Retinal pigment epithelial cell (primary cell): ENCODE measurements around the gene PCA3.

ENCODE experiments used
- DNase-seq: peaks from one replicate; pipeline ENCODE4 v3.0.0-alpha.2; 2010; ENCODE audit warnings: low read depth
- H3K4me3 ChIP-seq: 2 replicates; pipeline ENCODE4 v1.5.1; 2011; ENCODE audit warnings: mild to moderate bottlenecking, low read length, control low read depth, moderate library complexity
- TF ChIP-seq, protein P1 (sequence below): conservative IDR thresholded peaks from 2 replicates; pipeline ENCODE4 v1.5.1; 2011; ENCODE audit warnings: low read depth, low read length, control low read depth, inconsistent platforms

Gene PCA3

DNA sequence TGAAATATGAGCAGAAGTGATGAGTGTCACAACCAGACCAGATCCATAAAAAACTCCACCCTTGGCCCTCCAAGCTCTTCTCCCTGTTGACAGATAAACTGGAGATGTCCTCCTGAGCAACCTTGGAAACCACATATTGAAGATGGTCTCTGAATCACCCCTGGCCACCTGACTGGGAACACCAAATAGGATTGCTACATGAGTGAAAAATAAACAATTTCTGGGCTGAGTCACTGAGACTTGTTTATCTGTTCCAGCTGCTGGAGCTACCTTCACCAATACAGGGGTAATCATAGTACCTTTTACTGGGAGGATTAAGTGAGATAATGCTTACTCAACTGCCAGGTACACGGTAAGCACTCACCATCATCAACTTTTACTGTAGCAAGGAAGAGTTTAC is 53.3 kb downstream of the PCA3 start:
- TF ChIP-seq, protein P1, sequence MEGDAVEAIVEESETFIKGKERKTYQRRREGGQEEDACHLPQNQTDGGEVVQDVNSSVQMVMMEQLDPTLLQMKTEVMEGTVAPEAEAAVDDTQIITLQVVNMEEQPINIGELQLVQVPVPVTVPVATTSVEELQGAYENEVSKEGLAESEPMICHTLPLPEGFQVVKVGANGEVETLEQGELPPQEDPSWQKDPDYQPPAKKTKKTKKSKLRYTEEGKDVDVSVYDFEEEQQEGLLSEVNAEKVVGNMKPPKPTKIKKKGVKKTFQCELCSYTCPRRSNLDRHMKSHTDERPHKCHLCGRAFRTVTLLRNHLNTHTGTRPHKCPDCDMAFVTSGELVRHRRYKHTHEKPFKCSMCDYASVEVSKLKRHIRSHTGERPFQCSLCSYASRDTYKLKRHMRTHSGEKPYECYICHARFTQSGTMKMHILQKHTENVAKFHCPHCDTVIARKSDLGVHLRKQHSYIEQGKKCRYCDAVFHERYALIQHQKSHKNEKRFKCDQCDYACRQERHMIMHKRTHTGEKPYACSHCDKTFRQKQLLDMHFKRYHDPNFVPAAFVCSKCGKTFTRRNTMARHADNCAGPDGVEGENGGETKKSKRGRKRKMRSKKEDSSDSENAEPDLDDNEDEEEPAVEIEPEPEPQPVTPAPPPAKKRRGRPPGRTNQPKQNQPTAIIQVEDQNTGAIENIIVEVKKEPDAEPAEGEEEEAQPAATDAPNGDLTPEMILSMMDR = no peak
- H3K4me3 ChIP-seq = no peak overlapping the region
- DNase-seq = no peak

DNA sequence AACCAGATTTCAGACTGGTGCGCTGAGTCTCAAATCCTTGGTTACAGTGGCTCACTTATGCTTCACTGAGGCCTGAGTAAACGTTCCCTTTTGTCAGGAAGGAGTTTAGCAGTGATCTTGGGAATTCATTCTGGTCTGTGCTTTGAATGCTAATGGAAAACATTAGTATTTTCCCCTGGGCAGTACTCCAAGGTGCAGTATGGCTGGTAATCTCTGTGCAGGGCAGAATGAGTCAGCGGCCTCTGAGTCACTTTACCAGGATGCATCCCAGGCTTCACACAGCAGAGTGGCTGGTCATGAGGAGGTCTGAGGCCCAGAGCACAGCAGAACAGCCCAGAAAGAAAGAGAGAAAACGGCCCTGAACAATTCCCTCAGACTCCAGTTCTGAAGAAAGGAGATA is 54.0 kb downstream of the PCA3 start:
- peak; percentile 97 for DNase-seq
- TF ChIP-seq, protein P1 = no peak
- H3K4me3 ChIP-seq = no peak overlapping the region

DNA sequence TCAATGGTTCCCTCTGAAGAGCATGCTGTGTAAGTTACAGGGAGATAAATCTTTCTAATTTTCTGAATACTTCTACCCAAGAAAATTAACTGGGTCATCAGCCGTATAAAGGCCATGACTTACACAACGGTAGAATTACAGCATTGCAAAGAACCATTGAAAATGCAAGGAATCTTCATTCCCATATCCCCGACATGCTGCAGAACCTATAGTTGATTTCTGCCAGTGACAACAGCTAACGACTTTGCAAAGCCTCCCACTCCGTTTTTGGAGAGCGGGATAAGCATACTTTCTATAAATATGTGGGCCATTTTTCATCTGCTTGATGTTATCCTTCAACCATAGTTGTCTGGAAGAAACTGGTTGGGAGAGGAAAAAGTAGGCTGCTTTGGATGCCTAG is 56.2 kb downstream of the PCA3 start:
- TF ChIP-seq, protein P1 = no peak
- H3K4me3 ChIP-seq = no peak overlapping the region
- DNase-seq = no peak

DNA sequence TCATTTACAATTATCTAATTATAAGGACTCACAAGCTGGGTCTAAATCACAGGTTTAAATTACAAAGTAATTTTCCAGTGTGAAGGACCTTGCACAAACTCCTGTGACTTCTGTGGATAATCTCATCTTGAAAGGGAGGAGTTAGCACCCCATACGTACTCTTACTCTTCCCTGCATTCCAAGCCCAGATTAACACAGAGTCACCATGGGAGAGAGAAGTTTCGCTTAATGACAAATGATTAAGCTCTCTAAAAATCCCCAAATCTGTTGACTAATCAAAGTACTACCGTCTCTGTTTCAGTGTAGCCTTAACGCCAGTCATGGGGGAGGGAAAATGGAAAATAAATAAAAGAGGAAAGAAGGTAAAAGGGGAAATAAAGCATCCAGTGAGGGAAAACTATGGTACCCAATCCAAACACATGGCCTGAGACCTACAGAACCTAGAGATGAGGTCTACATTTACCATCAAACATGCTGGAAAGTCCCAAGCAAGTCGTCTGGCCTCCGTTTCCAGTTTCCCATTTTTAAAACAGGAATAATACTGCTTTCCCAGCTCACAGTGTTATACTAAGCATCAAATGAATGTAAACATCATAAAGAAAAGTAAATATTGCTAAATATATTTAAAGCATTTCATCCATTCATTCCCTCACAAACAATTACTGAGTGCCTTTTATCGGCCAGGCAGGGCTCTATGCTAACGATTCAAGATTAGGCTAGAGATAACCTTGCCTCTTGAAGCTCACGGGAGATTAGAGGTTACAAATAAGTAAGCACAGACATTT is 63.2 kb downstream of the PCA3 start:
- DNase-seq = peak; percentile 60
- H3K4me3 ChIP-seq = no peak overlapping the region
- TF ChIP-seq, protein P1 = no peak

DNA sequence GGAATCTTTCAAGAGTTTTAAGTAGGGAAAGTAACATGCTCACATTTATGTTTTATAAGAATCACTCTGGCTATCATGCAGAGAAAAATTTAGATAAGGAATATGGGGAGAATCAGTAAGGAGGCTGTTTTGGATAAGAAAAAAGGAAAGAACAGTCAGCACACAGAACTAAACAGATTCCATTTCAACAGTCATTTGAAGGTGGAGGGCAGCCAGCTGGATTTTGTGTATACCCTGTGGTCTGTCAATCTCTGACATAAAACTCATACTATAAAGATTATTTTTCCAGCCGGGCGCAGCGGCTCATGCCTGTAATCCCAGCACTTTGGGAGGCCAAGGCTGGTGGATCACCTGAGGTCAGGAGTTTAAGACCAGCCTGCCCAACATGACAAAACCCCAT is 64.2 kb downstream of the PCA3 start:
- TF ChIP-seq, protein P1 = no peak
- no peak for DNase-seq
- H3K4me3 ChIP-seq = no peak overlapping the region

DNA sequence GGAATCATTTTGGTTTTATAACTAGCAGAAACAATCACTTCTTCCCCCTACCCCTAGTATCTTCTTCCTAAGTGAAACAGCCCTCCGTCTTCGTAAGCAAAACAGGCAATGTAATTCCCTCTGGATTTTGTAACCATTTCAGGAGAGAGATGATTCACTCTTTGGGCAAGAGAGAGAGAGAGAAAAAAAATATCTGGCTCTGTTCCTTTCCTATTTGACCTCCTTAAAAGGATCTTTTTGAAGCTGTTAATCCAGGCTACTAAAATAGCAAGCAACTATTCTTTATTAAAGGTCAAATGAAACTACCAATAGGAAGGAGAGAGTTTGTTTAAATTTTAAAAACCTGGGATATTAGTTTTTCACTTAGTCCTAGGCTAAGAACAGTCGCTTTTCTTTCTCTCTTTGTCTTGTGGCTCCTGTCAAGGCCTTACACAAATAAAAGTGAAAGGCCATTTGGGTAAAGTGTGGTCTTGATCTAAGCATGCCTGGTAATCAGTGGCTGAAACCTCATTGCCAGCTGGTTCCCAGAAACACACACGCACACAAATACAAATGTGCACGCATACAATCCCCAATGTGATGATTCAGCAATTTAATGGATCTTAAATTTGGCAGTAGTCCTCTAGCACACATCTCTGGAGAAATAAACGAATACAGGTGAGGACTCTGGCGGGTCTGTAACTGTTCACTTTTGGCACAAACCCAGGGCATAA is 71.5 kb downstream of the PCA3 start:
- TF ChIP-seq, protein P1 = no peak
- no peak overlapping the region for H3K4me3 ChIP-seq
- DNase-seq = no peak
